Activated CD8-positive, alpha-beta memory T cell treated with anti-CD3 and anti-CD28 coated beads for 1 hour (primary cell): ENCODE results near the gene KRTAP5-1.
"Not testable (repeated sequence)": the region's sequence is repeated elsewhere in the genome, so short reads cannot be mapped to it uniquely, and the experiment has no call there.

Experiments
- DNase-seq, 2 donors: peaks; one replicate each; pipeline ENCODE4 v3.0.0-alpha.2; 2020; ENCODE audit warnings: low read depth in 1 of 2; ENCODE audit errors: extremely low read depth in 1 of 2

Gene KRTAP5-1

GRCh38 chr11:1603629-1604028, 18.5 kb upstream of the KRTAP5-1 start:
- DNase-seq: no peak

- not testable (repeated sequence) for DNase-seq
These were observed 16.6 kb upstream of the KRTAP5-1 start for GRCh38 chr11:1601663-1602062.

GRCh38 chr11:1600626-1601025, 15.5 kb upstream of the KRTAP5-1 start:
- DNase-seq: no peak

- no peak for DNase-seq
These were observed 13.7 kb upstream of the KRTAP5-1 start for GRCh38 chr11:1598816-1599215.

- DNase-seq: not testable (repeated sequence)
These were observed 13.3 kb upstream of the KRTAP5-1 start for GRCh38 chr11:1598406-1598805.

GRCh38 chr11:1597994-1598380, 12.9 kb upstream of the KRTAP5-1 start, which contains the start of gene KRTAP5-2:
TSS of gene KRTAP5-2 (minus strand) at chr11:1598294. CDS start at chr11:1598250, 44 bp downstream.
- DNase-seq: no peak

GRCh38 chr11:1597331-1597993, 12.4 kb upstream of the KRTAP5-1 start:
- DNase-seq: no peak

- not testable (repeated sequence) for DNase-seq
These were observed 11.6 kb upstream of the KRTAP5-1 start for GRCh38 chr11:1596576-1597121.

GRCh38 chr11:1595994-1596575, 11.0 kb upstream of the KRTAP5-1 start:
- DNase-seq: not testable (repeated sequence)

GRCh38 chr11:1592628-1593027, 7.5 kb upstream of the KRTAP5-1 start:
- no peak for DNase-seq

- no peak for DNase-seq
These were observed 4.9 kb upstream of the KRTAP5-1 start for GRCh38 chr11:1589996-1590395.

- not testable (repeated sequence) for DNase-seq
These were observed 4.3 kb upstream of the KRTAP5-1 start for GRCh38 chr11:1589191-1589963.

- no peak for DNase-seq
These were observed 1.6 kb upstream of the KRTAP5-1 start for GRCh38 chr11:1586699-1587098.

- DNase-seq: not testable (repeated sequence)
These were observed 2.2 kb downstream of the KRTAP5-1 start for GRCh38 chr11:1582909-1583308.

GRCh38 chr11:1581976-1582375, 3.1 kb downstream of the KRTAP5-1 start:
- no peak for DNase-seq

- DNase-seq: no peak
These were observed 8.3 kb downstream of the KRTAP5-1 start for GRCh38 chr11:1576825-1577224.

GRCh38 chr11:1575756-1576155, 9.3 kb downstream of the KRTAP5-1 start:
- DNase-seq: not testable (repeated sequence)

- no peak for DNase-seq
These were observed 10.2 kb downstream of the KRTAP5-1 start for GRCh38 chr11:1574933-1575242.

GRCh38 chr11:1574238-1574932, 10.7 kb downstream of the KRTAP5-1 start:
- DNase-seq: peak in 1 of 2 donors; percentile 44

GRCh38 chr11:1573903-1574237, 11.2 kb downstream of the KRTAP5-1 start:
- DNase-seq: no peak
